IMR-90 (cell line): Measurements from ENCODE around the gene SLC39A3. TPM values are rescaled to one million over a fixed set of nuclear protein-coding genes. Genes with fewer than 3 reads are reported as not detected.

Experiments
- ATAC-seq: fragments of 200-7000 bp; cut with Tn5 transposase; 2 replicates; pipeline ENCODE4 v1.9.1; 2020; ENCODE audit warnings: low read depth, mild to moderate bottlenecking, moderate library complexity
- BruUV-seq: library from RNA; stranded (reverse); fragments of 400-500 nt; replicated peaks from 2 replicates; lab custom pipeline; 2021; lab: Mats Ljungman, UMichigan
- CTCF ChIA-PET: fragments of 300-600 bp; formaldehyde crosslinking; extraction: SDS; loops from one replicate; lab custom pipeline; 2021; ENCODE audit warnings: antibody characterized with exemption; lab: Yijun Ruan, JAX
- POLR2A ChIA-PET: fragments of 300-600 bp; sonication (Branson Sonifier 250); formaldehyde crosslinking; loops from one replicate; lab custom pipeline; 2022; ENCODE audit warnings: antibody characterized with exemption; ENCODE audit not compliant: unreplicated experiment; lab: Charles Lee
- DNase-seq: peaks from one replicate; pipeline ENCODE4 v3.0.0; 2013
- H2AFZ ChIP-seq: replicated peaks from 2 replicates; pipeline ENCODE3; 2013; ENCODE audit warnings: low read length, mild to moderate bottlenecking; ENCODE audit not compliant: poor library complexity
- H2AK5ac ChIP-seq: 2 replicates; pipeline ENCODE4 v1.6.1; 2013; ENCODE audit warnings: low read depth, low read length, inconsistent platforms
- H2AK9ac ChIP-seq: replicated peaks from 2 replicates; pipeline ENCODE3; 2013; ENCODE audit warnings: mild to moderate bottlenecking, low read depth, low read length, moderate library complexity; ENCODE audit not compliant: poor library complexity
- H2BK120ac ChIP-seq: 2 replicates; pipeline ENCODE4 v1.6.1; 2013; ENCODE audit warnings: low read depth, low read length, inconsistent platforms
- H2BK15ac ChIP-seq: 3 replicates; pipeline ENCODE4 v1.6.1; 2013; ENCODE audit warnings: low read depth, low read length, inconsistent platforms
- H2BK20ac ChIP-seq: 2 replicates; pipeline ENCODE4 v1.6.1; 2013; ENCODE audit warnings: low read depth, mild to moderate bottlenecking, inconsistent platforms, low read length, moderate library complexity
- H2BK5ac ChIP-seq: 2 replicates; pipeline ENCODE4 v1.6.1; 2013; ENCODE audit warnings: mild to moderate bottlenecking, low read depth, low read length, inconsistent platforms; ENCODE audit not compliant: poor library complexity, severe bottlenecking
- H3K14ac ChIP-seq: replicated peaks from 2 replicates; pipeline ENCODE4 v1.6.1; 2013; ENCODE audit warnings: low read depth, low read length, inconsistent platforms
- H3K18ac ChIP-seq: 2 replicates; pipeline ENCODE4 v1.6.1; 2013; ENCODE audit warnings: low read depth, low read length, control low read depth
- H3K23ac ChIP-seq: 2 replicates; pipeline ENCODE4 v1.6.1; 2013; ENCODE audit warnings: low read depth, low read length, inconsistent platforms
- H3K27ac ChIP-seq: 2 replicates; pipeline ENCODE4 v1.5.1; 2013; ENCODE audit warnings: mild to moderate bottlenecking, control low read depth, low read length; ENCODE audit not compliant: insufficient read depth
- H3K27me3 ChIP-seq: 2 replicates; pipeline ENCODE4 v1.6.1; 2013; ENCODE audit warnings: low read length; ENCODE audit not compliant: control insufficient read depth, insufficient read depth
- H3K36me3 ChIP-seq: 2 replicates; pipeline ENCODE4 v1.6.1; 2013; ENCODE audit warnings: low read length, mixed read lengths; ENCODE audit not compliant: control insufficient read depth, insufficient read depth
- H3K4ac ChIP-seq: 2 replicates; pipeline ENCODE4 v1.6.1; 2013; ENCODE audit warnings: low read depth, low read length, inconsistent platforms
- H3K4me1 ChIP-seq: 2 replicates; pipeline ENCODE4 v1.6.1; 2013; ENCODE audit warnings: low read length, mixed read lengths; ENCODE audit not compliant: control insufficient read depth, insufficient read depth
- H3K4me2 ChIP-seq: 2 replicates; pipeline ENCODE4 v1.6.1; 2013; ENCODE audit warnings: low read depth, mild to moderate bottlenecking, control low read depth, low read length, moderate library complexity
- H3K4me3 ChIP-seq: 2 replicates; pipeline ENCODE4 v1.5.1; 2013; ENCODE audit warnings: low read depth, mild to moderate bottlenecking, control low read depth, low read length, moderate library complexity; ENCODE audit not compliant: insufficient read depth
- H3K56ac ChIP-seq: 2 replicates; pipeline ENCODE4 v1.6.1; 2013; ENCODE audit warnings: low read length, inconsistent platforms; ENCODE audit not compliant: insufficient read depth; ENCODE audit errors: extremely low read depth
- H3K79me1 ChIP-seq, 2 experiments: 2 replicates each; pipeline ENCODE4 v1.6.1; 2013; ENCODE audit warnings: low read length in 2 of 2, inconsistent platforms in 1 of 2, low read depth in 1 of 2
- H3K9ac ChIP-seq: 2 replicates; pipeline ENCODE4 v1.6.1; 2013; ENCODE audit warnings: low read depth, low read length, control low read depth
- H3K9me1 ChIP-seq: 2 replicates; pipeline ENCODE4 v1.6.1; 2013; ENCODE audit warnings: low read length, inconsistent platforms; ENCODE audit not compliant: insufficient read depth
- H3K9me3 ChIP-seq: 2 replicates; pipeline ENCODE4 v1.6.1; 2013; ENCODE audit warnings: low read length; ENCODE audit not compliant: control insufficient read depth, insufficient read depth
- H4K20me1 ChIP-seq: 2 replicates; pipeline ENCODE4 v1.6.1; 2013; ENCODE audit warnings: low read length, inconsistent platforms; ENCODE audit not compliant: insufficient read depth
- H4K5ac ChIP-seq: 2 replicates; pipeline ENCODE4 v1.6.1; 2013; ENCODE audit warnings: mild to moderate bottlenecking, low read depth, low read length, control low read depth
- H4K8ac ChIP-seq, 2 experiments: 2 replicates each; pipeline ENCODE4 v1.6.1; 2013; ENCODE audit warnings: low read depth in 2 of 2, low read length in 2 of 2, control low read depth in 1 of 2, inconsistent platforms in 1 of 2
- H4K91ac ChIP-seq: 2 replicates; pipeline ENCODE4 v1.6.1; 2013; ENCODE audit warnings: low read depth, low read length, inconsistent platforms; ENCODE audit not compliant: insufficient read depth
- BHLHE40 ChIP-seq: fragments of 150-350 bp; IDR thresholded peaks from 2 replicates; pipeline ENCODE4 v1.6.1; 2016; ENCODE audit warnings: mild to moderate bottlenecking, low read depth, low read length
- FOS ChIP-seq: fragments of 150-350 bp; IDR thresholded peaks from 2 replicates; pipeline ENCODE4 v1.6.1; 2016; ENCODE audit warnings: low read depth, low read length
- MAZ ChIP-seq: IDR thresholded peaks from 2 replicates; pipeline ENCODE4 v1.6.1; 2012; ENCODE audit warnings: low read depth, mild to moderate bottlenecking, low read length, improper control_type of control experiment, moderate library complexity, borderline replicate concordance
- MXI1 ChIP-seq: IDR thresholded peaks from 2 replicates; pipeline ENCODE4 v1.6.1; 2012; ENCODE audit warnings: low read depth, mild to moderate bottlenecking, low read length, moderate library complexity, borderline replicate concordance
- NFE2L2 ChIP-seq: fragments of 150-350 bp; IDR thresholded peaks from 2 replicates; pipeline ENCODE4 v1.6.1; 2016; ENCODE audit warnings: low read depth, mild to moderate bottlenecking, low read length
- RAD21 ChIP-seq: IDR thresholded peaks from 2 replicates; pipeline ENCODE4 v1.6.1; 2012; ENCODE audit warnings: low read length, improper control_type of control experiment
- SMC3 ChIP-seq: fragments of 150-350 bp; IDR thresholded peaks from 2 replicates; pipeline ENCODE4 v1.6.1; 2016; ENCODE audit warnings: low read depth, mild to moderate bottlenecking, antibody characterized with exemption, low read length, moderate library complexity
- WGBS, 2 experiments: methylation state at CpG; one replicate each; pipeline versions ENCODE4 v1.1.5 to v1.1.7; 2013; ENCODE audit warnings: missing lambda C conversion rate in 2 of 2; ENCODE audit not compliant: insufficient read length in 1 of 2; ENCODE audit errors: extremely low coverage in 2 of 2; 5-methylcytosine and 5-hydroxymethylcytosine counted together
- dilution Hi-C: fragments of 300-500 bp; cut with HindIII; formaldehyde crosslinking; loops from one replicate; pipeline ENCODE4 v1.14.3; 2018; ENCODE audit warnings: low sequenced_read_pairs; ENCODE audit not compliant: unreplicated experiment
- in situ Hi-C: fragments of 300-500 bp; cut with MboI; formaldehyde crosslinking; loops from 3 replicates; pipeline ENCODE4 v1.14.3; 2019; ENCODE audit warnings: low sequenced_read_pairs, inconsistent platforms, mixed read lengths
- intact Hi-C: fragments of 100-400 bp; cut with micrococcal nuclease; formaldehyde crosslinking; loops from 2 replicates; pipeline ENCODE4 v1.10.0; 2022
- polyA plus RNA-seq, 3 experiments: library from polyadenylated mRNA; depleted of rRNA; stranded (reverse); fragments of >200 nt; gene quantifications; 2 replicates each; pipeline ENCODE4 v1.2.3, GENCODE V29; 2012; ENCODE audit warnings: low replicate concordance in 1 of 3
- total RNA-seq: library from RNA; depleted of rRNA; stranded (reverse); fragments of >200 nt; gene quantifications from 2 replicates; pipeline ENCODE4 v1.2.3, GENCODE V29; 2012
- TF ChIP-seq, protein P1 (sequence below): fragments of 150-350 bp; IDR thresholded peaks from 2 replicates; pipeline ENCODE4 v1.6.1; 2017; ENCODE audit warnings: mild to moderate bottlenecking, antibody characterized with exemption, low read length, low read depth

The SLC39A3 gene
- total and polyA plus RNA-seq, 2 of the 4 experiments (the other 2 are of a cell fraction) = 12.4 to 38.2 TPM

DNA sequence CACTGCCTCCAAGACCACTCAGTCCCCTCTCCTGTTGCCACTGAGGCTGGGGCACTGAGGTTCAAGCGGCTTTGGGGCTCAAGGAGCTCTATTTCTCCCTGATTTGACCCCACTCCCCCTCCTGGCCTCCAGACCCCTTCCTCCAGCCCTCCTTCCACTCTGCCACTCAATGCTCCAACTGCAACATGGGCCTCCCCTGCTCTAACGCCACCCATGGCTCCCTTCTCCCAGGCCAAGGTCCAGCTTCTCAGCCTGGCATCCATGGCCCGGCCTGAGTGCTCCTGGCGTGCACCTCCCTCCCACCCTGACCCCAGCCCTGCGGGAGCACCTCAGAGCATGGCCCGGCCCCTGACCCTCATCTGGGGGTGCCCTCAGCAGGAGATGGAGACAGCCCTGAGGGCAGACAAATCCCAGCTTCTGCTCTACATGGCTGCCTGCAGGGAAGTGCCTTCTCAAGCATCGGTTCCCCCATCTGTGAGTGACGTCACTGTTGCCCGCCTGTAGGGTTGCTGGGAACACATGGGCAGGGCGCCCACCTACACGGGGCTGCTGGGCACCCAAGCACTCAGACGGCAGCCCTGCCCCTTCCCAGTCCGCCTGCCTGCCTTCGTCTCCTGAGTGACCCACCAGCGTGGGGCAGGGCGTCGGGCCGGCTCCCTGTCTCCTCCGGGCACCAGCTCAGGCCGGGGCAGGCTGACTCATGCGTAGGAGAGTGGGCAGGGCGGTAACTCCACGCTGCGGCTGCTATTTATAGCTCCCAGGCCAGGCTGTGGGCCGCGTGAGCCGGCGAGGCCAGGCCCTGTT is 17.1 kb downstream of the SLC39A3 start:
- Histone ChIP-seq H3K79me1 (peaks cover 0 to 10% of the 10 kb centered on the region in 2 experiments; a peak in 1 of 4 replicates), H4K20me1 (no peaks in the 10 kb centered on the region; the same call in 1 of the 2 replicates), H3K9me1 (peaks cover 7% of the 10 kb centered on the region; the same call in 1 of the 2 replicates), H2BK5ac (peak overlapping the region; percentile 61), H3K4me2 (no peak overlapping the region), H4K8ac (peak overlapping the region in 1 of 2 experiments; percentile 81; a peak in 1 of 4 replicates), H2BK20ac (peak overlapping the region; percentile 79; the same call in 1 of the 2 replicates), H3K4me1 (peaks cover 17% of the 10 kb centered on the region), H3K56ac (no peak overlapping the region), H3K27me3 (peaks cover 12% of the 10 kb centered on the region), H3K9ac (no peak overlapping the region), H2AFZ (peak overlapping the region; percentile 92), H2BK120ac (peak overlapping the region; percentile 38), H3K23ac (no peak overlapping the region), H3K36me3 (no peaks in the 10 kb centered on the region), H2BK15ac (peak overlapping the region; percentile 55; the same call in 1 of the 3 replicates), H2AK5ac (peak overlapping the region; percentile 73; the same call in 1 of the 2 replicates), H3K4me3 (no peak overlapping the region), H3K18ac (no peak overlapping the region), H3K27ac (no peak overlapping the region; the same call in 1 of the 2 replicates), H3K4ac (peak overlapping the region; percentile 90), H3K9me3 (no peaks in the 10 kb centered on the region), H4K91ac (peak overlapping the region; percentile 81; the same call in 1 of the 2 replicates), H2AK9ac (peak overlapping the region; percentile 96), H4K5ac (no peak overlapping the region), H3K14ac (0 out of 2 replicates have a peak overlapping the region, but pooled peaks have one; percentile 41)
- dilution Hi-C loops (no loop called here), in situ Hi-C loops (no loop called here), intact Hi-C loops (no loop called here)
- whole genome bisulfite sequencing, 2 experiments = 48% methylated on average over 13 of the region's 28 CpGs; no CpG with 5 or more reads in 1 of the 2 experiments
- BruUV-seq = no TSS peak
- ATAC-seq (peak; percentile 95), DNase-seq (peak; percentile 74)
- TF ChIP-seq FOS (peak; percentile 75), BHLHE40 (no peak), RAD21 (0 out of 2 replicates have a peak, but pooled peaks have one; percentile 4), NFE2L2 (no peak), MXI1 (peak; percentile 70; the same call in 1 of the 2 replicates), SMC3 (peak; percentile 23; the same call in 1 of the 2 replicates), MAZ (peak; percentile 78)
- TF ChIP-seq, protein P1, sequence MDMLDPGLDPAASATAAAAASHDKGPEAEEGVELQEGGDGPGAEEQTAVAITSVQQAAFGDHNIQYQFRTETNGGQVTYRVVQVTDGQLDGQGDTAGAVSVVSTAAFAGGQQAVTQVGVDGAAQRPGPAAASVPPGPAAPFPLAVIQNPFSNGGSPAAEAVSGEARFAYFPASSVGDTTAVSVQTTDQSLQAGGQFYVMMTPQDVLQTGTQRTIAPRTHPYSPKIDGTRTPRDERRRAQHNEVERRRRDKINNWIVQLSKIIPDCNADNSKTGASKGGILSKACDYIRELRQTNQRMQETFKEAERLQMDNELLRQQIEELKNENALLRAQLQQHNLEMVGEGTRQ = peak; percentile 33; the same call in 1 of the 2 replicates
- CTCF ChIA-PET = interaction anchor here (0.8 to 1.4 kb wide), 3 partner anchors 60 to 406 kb away, joined by 3 read pairs; no protein-coding TSS in a partner anchor
- POLR2A ChIA-PET = no interaction called here
